ENCODE data around the gene LPP. TPM values are rescaled to one million over a fixed set of nuclear protein-coding genes. Genes with fewer than 3 reads are reported as not detected.

The LPP gene
- total and polyA plus RNA-seq, 9 of the 15 experiments (the other 6 are each of a cell fraction or from before 2014, with no cell fraction given): 0.07 to 0.18 TPM; not detected in 7

GRCh38 chr3:188507244-188507720, 353.3 kb downstream of the LPP start (continued):
- TF ChIP-seq, protein P1, sequence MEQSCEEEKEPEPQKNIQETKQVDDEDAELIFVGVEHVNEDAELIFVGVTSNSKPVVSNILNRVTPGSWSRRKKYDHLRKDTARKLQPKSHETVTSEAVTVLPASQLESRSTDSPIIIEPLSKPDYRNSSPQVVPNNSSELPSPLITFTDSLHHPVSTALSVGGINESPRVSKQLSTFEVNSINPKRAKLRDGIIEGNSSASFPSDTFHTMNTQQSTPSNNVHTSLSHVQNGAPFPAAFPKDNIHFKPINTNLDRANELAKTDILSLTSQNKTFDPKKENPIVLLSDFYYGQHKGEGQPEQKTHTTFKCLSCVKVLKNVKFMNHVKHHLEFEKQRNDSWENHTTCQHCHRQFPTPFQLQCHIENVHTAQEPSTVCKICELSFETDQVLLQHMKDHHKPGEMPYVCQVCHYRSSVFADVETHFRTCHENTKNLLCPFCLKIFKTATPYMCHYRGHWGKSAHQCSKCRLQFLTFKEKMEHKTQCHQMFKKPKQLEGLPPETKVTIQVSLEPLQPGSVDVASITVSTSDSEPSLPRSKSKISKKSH (CRISPR knock-in tag; IDR thresholded peaks at IDR 0.05): no peak
- TF ChIP-seq MYC (IDR thresholded peaks at IDR 0.05; ENCODE audit: low read depth, low read length) (no peak), MYC (CRISPR knock-in tag; IDR thresholded peaks at IDR 0.05; ENCODE audit: borderline replicate concordance, low read depth) (no peak), TRIM25 (IDR thresholded peaks at IDR 0.05; ENCODE audit: borderline replicate concordance) (no peak), SIRT6 (IDR thresholded peaks at IDR 0.05; ENCODE audit: low read depth, low read length) (no peak), STAG1 (CRISPR knock-in tag; IDR thresholded peaks at IDR 0.05; ENCODE audit: borderline replicate concordance) (no peak), IFI16 (CRISPR knock-in tag; IDR thresholded peaks at IDR 0.05) (no peak)
- TF ChIP-seq, protein P2, sequence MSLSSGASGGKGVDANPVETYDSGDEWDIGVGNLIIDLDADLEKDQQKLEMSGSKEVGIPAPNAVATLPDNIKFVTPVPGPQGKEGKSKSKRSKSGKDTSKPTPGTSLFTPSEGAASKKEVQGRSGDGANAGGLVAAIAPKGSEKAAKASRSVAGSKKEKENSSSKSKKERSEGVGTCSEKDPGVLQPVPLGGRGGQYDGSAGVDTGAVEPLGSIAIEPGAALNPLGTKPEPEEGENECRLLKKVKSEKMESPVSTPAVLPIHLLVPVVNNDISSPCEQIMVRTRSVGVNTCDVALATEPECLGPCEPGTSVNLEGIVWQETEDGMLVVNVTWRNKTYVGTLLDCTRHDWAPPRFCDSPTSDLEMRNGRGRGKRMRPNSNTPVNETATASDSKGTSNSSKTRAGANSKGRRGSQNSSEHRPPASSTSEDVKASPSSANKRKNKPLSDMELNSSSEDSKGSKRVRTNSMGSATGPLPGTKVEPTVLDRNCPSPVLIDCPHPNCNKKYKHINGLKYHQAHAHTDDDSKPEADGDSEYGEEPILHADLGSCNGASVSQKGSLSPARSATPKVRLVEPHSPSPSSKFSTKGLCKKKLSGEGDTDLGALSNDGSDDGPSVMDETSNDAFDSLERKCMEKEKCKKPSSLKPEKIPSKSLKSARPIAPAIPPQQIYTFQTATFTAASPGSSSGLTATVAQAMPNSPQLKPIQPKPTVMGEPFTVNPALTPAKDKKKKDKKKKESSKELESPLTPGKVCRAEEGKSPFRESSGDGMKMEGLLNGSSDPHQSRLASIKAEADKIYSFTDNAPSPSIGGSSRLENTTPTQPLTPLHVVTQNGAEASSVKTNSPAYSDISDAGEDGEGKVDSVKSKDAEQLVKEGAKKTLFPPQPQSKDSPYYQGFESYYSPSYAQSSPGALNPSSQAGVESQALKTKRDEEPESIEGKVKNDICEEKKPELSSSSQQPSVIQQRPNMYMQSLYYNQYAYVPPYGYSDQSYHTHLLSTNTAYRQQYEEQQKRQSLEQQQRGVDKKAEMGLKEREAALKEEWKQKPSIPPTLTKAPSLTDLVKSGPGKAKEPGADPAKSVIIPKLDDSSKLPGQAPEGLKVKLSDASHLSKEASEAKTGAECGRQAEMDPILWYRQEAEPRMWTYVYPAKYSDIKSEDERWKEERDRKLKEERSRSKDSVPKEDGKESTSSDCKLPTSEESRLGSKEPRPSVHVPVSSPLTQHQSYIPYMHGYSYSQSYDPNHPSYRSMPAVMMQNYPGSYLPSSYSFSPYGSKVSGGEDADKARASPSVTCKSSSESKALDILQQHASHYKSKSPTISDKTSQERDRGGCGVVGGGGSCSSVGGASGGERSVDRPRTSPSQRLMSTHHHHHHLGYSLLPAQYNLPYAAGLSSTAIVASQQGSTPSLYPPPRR (CRISPR knock-in tag; IDR thresholded peaks at IDR 0.05; ENCODE audit: borderline replicate concordance): no peak
- TF ChIP-seq, protein P3, sequence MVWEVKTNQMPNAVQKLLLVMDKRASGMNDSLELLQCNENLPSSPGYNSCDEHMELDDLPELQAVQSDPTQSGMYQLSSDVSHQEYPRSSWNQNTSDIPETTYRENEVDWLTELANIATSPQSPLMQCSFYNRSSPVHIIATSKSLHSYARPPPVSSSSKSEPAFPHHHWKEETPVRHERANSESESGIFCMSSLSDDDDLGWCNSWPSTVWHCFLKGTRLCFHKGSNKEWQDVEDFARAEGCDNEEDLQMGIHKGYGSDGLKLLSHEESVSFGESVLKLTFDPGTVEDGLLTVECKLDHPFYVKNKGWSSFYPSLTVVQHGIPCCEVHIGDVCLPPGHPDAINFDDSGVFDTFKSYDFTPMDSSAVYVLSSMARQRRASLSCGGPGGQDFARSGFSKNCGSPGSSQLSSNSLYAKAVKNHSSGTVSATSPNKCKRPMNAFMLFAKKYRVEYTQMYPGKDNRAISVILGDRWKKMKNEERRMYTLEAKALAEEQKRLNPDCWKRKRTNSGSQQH (CRISPR knock-in tag; IDR thresholded peaks at IDR 0.05): no peak

Measured in K562 (cell line).